Measurements from ENCODE around the gene WNT3A.

The WNT3A gene

GRCh38 chr1:227999056-227999930, 7.5 kb upstream of the WNT3A start:
- peak; percentile 37 to 65 for DNase-seq

GRCh38 chr1:228000416-228000815, 6.4 kb upstream of the WNT3A start:
- DNase-seq: no peak

- DNase-seq: no peak
Measured at GRCh38 chr1:228000836-228001563, 5.8 kb upstream of the WNT3A start.

- DNase-seq: no peak
Measured at GRCh38 chr1:228001738-228002535, 4.9 kb upstream of the WNT3A start.

GRCh38 chr1:228002792-228003191, 4.0 kb upstream of the WNT3A start:
- no peak for DNase-seq

- DNase-seq: no peak
Measured at GRCh38 chr1:228003461-228004330, 3.1 kb upstream of the WNT3A start.

GRCh38 chr1:228004331-228004855, 2.4 kb upstream of the WNT3A start:
- peak in 1 of 2 experiments; percentile 40 for DNase-seq

GRCh38 chr1:228004856-228005462, 1.8 kb upstream of the WNT3A start:
- no peak for DNase-seq

GRCh38 chr1:228005511-228006033, 1.2 kb upstream of the WNT3A start:
- no peak for DNase-seq

GRCh38 chr1:228006034-228006785, 588 bp upstream of the WNT3A start:
- DNase-seq: peak in 1 of 2 experiments; percentile 21

- no peak for DNase-seq
Measured at GRCh38 chr1:228007049-228007800, 427 bp downstream of the WNT3A start.

- no peak for DNase-seq
Measured at GRCh38 chr1:228007801-228008341, 1.1 kb downstream of the WNT3A start.

- DNase-seq: no peak
Measured at GRCh38 chr1:228008391-228009115, 1.8 kb downstream of the WNT3A start.

- DNase-seq: no peak
Measured at GRCh38 chr1:228009116-228009827, 2.5 kb downstream of the WNT3A start.

GRCh38 chr1:228009828-228010775, 3.3 kb downstream of the WNT3A start:
- DNase-seq: peak; percentile 23 to 74

GRCh38 chr1:228010921-228011320, 4.1 kb downstream of the WNT3A start:
- no peak for DNase-seq

All from NCI-H526 (cell line).